ENCODE data around the gene SKOR1.

Gene SKOR1

GRCh38 chr15:67823314-67824196 lies 1.8 kb upstream of the SKOR1 start:
- no peak overlapping the region for H3K4me3 ChIP-seq (ENCODE audit: low read length)
- TF ChIP-seq CTCF (conservative IDR thresholded peaks at IDR 0.05; ENCODE audit: low read length) = no peak

GRCh38 chr15:67824197-67824968 lies 926 bp upstream of the SKOR1 start:
- DNase-seq (ENCODE audit: low read depth) = no peak
- no peak for TF ChIP-seq CTCF (conservative IDR thresholded peaks at IDR 0.05; ENCODE audit: low read length)
- no peak overlapping the region for H3K4me3 ChIP-seq (ENCODE audit: low read length)

More at GRCh38 chr15:67823314-67824196, 1.8 kb upstream of the SKOR1 start:
- DNase-seq (ENCODE audit: low read depth) = no peak

- no peak for TF ChIP-seq CTCF (conservative IDR thresholded peaks at IDR 0.05; ENCODE audit: low read length)
- DNase-seq (ENCODE audit: low read depth) = no peak
- H3K4me3 ChIP-seq (ENCODE audit: low read length) = no peak overlapping the region
Observed at GRCh38 chr15:67825881-67826716, 790 bp downstream of the SKOR1 start.

- no peak overlapping the region for H3K4me3 ChIP-seq (ENCODE audit: low read length)
- no peak for TF ChIP-seq CTCF (conservative IDR thresholded peaks at IDR 0.05; ENCODE audit: low read length)
- no peak for DNase-seq (ENCODE audit: low read depth)
Observed at GRCh38 chr15:67826717-67827561, 1.6 kb downstream of the SKOR1 start.

- TF ChIP-seq CTCF (conservative IDR thresholded peaks at IDR 0.05; ENCODE audit: low read length) = no peak
- no peak for DNase-seq (ENCODE audit: low read depth)
- no peak overlapping the region for H3K4me3 ChIP-seq (ENCODE audit: low read length)
Observed at GRCh38 chr15:67827562-67828277, 2.4 kb downstream of the SKOR1 start.

Data from AG10803 (cell line).